Sigmoid colon (tissue), 4 donors: ENCODE results near the gene UCK1.

ENCODE experiments used
- POLR2AphosphoS5 ChIP-seq, 4 donors: sonication (generic); formaldehyde crosslinking; IDR thresholded peaks; one replicate each; pipeline ENCODE4 v1.6.1; 2017; ENCODE audit warnings: antibody characterized with exemption in 4 of 4
- TF ChIP-seq, protein P1 (sequence below), 4 experiments: fragments of 450-650 bp in 3 of 4; fragments of 200-600 bp in 1 of 4; IDR thresholded peaks; one replicate each; pipeline ENCODE4 v1.5.1; 2016 to 2019; ENCODE audit warnings: antibody characterized with exemption in 4 of 4, mild to moderate bottlenecking in 3 of 4, moderate library complexity in 2 of 4

DNA sequence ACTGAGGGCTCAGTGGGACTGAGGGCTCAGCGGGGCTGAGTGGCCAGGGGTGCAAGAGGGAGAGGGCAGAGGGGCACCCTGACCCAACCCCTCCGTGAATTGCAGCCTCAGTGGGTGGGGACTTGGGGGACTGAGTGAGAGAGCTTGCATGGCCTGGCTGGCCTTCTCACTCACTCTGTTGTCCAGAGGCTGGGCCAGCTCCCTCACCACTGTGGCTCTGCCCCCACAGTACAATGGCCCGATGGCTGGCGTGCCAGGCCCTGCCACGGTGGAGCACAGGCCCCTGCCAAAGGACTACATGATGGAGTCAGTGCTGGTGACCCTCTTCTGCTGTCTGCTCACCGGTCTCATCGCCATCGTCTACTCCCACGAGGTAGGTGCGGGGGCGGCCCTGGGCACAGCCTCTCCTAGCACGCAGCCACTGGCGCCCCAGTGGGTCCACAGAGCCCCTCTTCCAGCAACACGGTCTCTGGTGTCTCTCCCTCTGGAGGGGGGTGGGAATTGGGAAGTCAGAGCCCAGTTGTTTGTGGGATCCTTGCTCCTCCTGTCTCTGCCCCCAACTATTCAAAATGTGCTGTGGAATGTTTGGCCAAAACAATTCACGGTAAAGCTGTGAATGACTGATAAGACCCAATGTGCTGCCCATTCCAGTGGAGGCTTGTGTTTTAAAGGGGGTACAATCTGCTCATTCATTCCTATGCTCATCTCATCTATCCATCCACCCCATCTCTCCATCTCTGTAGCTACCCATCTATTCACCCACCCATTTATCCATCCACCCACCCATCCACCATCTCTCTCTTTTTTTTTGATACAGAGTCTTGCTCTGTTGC, 25.0 kb upstream of the UCK1 start:
- TF ChIP-seq, protein P1, sequence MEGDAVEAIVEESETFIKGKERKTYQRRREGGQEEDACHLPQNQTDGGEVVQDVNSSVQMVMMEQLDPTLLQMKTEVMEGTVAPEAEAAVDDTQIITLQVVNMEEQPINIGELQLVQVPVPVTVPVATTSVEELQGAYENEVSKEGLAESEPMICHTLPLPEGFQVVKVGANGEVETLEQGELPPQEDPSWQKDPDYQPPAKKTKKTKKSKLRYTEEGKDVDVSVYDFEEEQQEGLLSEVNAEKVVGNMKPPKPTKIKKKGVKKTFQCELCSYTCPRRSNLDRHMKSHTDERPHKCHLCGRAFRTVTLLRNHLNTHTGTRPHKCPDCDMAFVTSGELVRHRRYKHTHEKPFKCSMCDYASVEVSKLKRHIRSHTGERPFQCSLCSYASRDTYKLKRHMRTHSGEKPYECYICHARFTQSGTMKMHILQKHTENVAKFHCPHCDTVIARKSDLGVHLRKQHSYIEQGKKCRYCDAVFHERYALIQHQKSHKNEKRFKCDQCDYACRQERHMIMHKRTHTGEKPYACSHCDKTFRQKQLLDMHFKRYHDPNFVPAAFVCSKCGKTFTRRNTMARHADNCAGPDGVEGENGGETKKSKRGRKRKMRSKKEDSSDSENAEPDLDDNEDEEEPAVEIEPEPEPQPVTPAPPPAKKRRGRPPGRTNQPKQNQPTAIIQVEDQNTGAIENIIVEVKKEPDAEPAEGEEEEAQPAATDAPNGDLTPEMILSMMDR (IDR thresholded peaks at IDR 0.05): no peak
- TF ChIP-seq POLR2AphosphoS5 (IDR thresholded peaks at IDR 0.05): no peak
